A204.1 (cell line): ENCODE data around the gene AOPEP.
"Not testable (repeated sequence)": the region's sequence is repeated elsewhere in the genome, so short reads cannot be mapped to it uniquely, and the experiment has no call there.

Experiments
- FAIRE-seq: peaks from 2 replicates; lab custom pipeline; 2012; peaks lifted over from hg19 to GRCh38; lab: Jason Lieb, UNC

AOPEP gene

DNA sequence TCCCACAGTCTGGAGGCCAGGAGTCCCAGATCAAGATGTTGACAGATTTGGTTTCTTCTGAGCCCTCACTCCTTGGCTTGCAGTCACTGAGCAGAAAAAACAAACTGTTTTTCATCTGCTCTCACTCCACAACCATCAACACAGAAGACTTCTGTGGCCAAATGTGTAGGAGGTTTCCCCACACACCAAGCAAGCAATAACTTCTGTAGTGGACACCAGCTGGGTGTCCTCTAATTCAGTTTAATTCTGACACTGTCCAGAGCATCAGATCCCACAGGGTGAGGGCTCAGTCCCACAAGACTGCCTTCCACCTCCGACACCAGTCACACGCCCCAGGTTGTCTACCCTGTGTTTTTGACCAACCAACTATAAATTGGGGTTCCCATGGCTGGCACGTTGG lies 209.9 kb downstream of the AOPEP start:
- FAIRE-seq, result no peak

DNA sequence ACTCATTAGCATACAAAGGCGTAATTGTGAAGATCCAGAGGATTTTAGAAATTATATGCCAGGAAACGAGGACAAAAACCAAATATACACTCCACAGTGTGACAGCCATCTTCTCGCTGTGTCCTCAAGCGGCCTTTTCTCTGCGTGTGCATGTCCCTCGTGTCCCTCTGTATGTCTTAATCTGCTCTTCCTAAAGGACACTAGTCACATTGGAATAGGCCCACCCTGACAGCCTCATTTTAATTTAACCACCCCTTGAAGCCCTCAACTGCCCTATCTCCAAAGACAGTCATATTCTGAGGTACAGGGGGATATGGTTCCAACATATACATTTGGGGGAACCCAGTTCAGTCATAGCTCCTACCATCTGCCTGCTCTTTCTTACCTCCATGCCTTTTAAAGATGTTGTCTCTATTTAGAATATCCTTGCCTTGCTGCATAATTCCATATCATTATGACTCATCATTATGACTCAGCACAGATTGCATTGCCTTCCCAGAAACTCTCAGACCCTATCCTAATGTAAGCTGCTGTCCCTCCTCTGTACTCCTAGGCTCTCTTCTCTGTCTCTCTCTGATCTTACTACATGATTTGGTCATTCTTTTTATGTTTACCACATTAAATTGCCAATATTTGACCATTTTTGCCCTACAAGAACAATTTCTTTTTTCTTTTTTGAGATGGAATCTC lies 210.9 kb downstream of the AOPEP start:
- FAIRE-seq, result no peak

DNA sequence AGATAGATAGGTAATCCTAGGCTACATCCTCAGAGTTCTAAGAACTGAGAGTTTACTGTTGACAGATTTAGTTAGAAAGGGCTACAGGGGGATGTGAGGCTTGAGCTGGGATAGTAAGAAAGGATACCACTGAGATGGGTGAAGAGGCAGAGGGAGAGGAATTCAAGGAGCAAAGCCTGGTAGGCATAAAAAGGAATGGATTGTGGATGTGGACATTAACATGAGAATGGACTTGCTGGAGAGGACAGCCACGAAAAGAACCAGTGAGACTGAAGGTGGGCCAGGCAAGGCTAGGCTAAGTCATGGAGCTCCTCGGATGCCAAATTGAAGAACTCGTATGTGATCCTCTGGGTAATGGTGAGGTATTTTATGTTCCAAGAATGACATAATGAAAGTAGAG lies 211.9 kb downstream of the AOPEP start:
- FAIRE-seq, result no peak

DNA sequence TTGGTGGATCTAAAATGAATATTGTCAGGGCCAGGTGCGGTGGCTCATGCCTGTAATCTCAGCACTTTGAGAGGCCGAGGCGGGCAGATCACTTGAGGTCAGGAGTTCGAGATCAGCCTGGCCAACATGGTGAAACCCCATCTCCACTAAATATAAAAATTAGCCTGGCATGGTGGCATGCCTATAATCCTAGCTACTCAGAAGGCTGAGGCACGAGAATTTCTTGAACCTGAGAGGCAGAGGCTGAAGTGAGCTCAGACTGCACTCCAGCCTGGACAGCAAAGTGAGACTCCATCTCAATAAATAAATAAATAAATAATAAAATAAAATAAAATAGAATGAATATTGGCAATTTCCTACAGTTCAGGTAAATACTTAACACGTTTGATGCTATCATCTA lies 213.8 kb downstream of the AOPEP start:
- FAIRE-seq, result not testable (repeated sequence)

DNA sequence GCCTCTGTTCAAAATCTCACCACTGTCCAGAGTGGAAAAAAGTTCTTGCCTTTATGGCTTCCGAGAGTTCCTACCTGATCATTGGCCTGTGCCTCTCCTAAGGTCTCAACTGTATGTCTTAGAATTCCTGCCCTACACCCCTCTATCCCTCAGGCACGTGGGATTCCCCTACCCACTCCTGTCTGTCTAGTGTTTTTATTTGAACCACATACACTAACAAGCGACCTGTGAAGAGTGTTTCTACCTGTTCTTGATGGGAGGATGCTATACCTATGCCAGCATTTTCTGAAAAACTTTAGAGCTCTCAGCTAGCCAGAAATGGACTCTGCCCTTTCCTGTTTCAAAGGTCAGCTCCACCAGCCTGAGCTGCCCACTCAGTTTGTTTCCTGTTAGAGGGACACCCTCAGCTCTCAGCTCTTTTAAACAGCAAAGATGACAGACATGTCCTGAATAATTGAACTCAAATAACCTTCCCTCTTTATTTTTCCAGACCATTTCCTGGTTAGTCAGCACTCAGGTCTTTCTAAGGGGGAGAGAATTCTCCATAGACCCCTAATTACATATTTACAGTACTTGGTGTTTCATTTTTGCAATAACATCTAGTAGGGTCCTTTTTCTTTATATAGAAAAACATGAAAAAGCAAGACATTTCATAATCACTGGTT lies 214.8 kb downstream of the AOPEP start:
- FAIRE-seq, result no peak

DNA sequence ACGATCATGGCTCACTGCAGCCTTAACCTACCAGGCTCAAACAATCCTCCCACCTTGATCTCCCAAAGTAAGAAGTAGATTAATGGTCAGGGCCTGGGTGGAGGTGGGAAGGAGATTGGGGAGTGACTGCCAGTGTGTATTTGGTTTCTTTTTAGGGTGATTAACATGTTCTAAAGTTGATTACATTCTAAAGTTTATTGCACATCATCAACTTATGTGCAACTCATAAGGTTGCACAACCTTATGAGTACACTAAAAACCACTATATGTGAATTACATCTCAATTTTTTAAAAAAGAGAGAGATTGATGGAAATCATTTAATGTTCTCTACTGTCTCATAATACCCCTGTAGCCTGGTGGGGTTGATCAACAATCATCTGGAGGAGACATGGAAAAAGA lies 218.1 kb downstream of the AOPEP start:
- FAIRE-seq, result no peak

DNA sequence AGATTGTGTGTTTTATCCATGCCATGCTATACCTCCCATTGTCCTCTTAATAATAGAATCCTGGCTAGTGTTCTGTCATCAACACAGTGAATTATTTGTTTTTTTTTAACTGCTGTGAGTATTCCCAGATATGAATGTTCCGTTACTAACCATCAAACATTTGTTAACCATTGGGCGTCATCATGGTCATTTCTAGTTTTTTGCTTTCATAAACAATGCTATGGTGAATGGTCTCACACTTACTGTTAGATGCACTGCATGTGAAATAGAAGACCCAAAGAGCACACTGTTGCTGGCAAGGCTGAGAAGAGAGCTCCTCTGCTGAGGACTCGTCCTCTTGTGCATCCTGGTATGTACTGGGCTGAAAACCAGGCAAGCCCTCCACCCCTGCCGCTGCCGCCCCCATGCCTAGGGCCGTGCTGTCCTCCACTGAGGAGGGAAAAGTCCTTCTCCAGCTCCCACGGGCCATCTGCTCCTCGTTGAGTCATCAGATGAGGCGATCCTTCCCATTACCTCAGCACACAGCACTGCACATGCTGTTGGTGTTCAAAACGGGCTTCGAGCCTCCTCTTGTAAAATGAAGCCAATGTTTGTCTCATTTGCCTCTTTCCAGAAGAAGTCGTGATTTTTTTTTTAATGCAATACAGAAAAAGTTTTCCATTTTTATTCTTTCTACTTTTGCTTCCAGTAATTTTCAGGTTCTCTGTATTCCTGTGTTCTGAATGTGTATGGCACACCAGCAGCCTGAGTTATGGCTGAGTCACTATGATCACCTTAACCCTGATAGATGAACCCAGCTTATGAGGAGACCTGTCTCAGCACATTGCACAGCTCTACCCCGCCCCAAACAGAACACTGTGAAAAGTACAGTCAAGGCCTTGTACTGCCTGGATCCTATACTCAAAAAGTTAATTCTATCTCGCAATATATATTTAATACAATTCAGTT lies 219.0 kb downstream of the AOPEP start:
- FAIRE-seq, result no peak

DNA sequence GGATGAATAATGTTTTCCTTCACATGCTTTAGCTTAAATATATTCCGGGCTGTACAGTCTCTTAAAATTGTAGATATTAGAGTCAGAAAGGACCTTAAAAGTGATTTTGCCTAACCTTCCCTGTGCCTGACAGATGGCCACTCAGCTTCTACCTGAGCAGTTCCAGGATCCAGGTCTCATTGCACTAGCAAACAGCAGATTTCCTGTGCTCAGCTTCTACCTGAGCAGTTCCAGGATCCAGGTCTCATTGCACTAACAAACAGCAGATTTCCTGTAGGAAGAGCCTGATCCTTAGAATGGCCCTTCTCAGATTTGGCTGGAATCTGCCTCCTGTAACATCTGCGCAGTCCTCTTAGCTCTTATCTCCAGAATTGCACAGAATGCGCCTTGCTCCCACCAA lies 219.8 kb downstream of the AOPEP start:
- FAIRE-seq, result no peak

DNA sequence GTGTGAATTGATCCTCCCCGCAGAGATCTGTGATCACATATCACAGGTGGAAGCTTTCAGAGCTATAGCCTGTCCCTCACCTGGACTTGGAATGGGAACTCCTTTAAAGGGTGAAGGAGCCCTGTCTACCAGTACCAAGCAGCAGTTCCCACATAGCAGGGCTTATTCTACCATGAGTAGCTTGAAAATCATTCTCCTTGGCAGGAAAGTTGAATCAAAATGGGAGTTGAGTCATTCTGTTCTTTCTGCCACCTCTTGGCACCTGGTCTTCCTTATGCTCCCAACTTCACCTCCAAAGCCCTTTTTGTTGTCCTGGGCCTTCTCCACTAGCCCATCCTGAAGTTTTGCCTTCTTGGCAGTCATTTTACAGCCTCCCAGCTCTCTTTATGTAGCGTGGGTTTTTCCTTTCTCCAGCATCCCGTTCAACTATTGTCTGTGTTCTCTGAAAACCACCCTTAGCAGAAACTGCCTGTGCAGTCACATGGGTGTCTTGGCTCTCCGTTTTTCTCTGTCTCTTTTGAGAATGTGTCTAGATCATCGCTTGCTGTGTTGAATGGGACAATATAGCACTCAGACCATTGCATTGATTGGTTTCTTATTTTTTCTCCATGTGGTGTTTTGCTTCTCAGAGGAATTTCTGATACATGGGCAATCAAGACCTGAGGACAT lies 222.2 kb downstream of the AOPEP start:
- no peak for FAIRE-seq

DNA sequence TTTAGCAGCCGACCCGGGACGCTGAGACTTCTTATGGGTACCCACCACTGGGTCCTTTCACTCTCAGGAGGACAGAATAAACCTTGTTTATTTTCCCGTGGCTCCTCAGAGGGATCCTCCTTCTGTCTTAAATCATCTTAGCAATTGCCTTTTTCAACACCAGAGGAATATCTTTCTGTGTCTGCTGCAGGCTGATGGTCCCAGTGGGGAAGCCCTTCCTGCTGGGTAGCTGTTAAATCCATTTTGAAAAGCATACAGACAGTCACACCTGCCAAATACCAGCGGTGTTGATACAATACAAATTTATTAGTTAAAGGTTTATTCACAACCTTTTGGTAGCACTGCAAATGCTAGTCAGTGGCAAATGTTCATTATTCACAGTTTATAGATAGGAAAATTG lies 222.9 kb downstream of the AOPEP start:
- no peak for FAIRE-seq

DNA sequence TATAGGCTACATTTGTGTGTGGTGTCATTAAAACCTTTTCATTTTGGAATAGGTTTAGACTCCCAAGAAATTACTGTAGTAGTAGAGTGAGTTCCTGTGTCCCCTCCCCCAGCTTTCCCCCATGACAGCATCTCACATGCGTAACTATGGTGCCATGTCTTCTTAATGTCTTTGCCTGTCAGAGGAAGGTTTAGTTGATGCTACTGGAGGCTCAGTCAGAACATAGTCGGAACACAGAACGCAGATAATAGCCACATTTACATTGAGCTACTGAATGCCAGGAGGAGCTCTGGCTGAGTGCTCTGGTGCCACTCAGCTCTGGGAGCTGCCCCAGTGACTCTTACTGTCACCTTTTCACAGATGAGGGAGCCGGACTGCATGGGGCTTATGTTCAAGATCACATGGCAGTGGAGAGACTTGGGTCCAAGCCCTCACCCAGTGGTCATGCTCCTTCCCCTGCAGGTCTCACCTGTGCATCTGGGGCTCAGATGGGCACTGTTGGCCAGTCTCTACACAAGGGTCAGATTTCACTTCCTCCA lies 223.6 kb downstream of the AOPEP start:
- no peak for FAIRE-seq

DNA sequence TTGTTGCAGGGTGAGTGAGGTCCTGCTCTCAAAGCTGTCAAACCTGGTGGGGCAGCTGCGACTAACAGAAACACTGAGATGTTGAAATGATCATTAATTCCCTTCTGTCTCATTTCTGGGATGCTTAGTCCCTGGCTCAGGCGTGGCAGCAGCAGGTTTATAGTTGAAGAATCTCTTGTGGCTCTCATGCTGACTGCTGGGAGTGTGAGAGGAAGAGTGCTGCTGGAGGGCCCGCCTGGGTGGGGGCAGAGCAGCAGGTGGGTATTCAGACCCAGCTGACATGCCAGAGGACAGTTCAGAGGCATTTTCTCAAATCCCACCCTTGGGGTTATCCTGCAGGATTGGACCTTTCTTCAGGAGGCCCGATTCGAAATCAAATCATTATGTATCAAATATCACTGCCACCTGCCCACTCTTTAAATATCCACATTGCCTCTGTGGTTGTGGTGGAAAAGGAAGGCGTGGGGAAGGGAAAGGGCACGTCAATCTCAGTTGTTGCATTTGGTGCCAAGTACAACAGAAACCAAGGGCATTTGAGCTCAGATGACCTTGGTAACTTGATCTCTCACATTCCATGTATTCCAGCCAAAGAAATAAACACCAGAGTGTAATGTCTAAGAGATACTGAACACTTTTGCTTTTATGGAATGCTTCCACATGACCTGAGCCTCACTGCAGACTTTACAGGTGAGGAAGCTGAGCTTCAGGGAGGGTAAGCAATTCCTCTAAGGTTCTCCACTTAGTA lies 224.3 kb downstream of the AOPEP start:
- no peak for FAIRE-seq

DNA sequence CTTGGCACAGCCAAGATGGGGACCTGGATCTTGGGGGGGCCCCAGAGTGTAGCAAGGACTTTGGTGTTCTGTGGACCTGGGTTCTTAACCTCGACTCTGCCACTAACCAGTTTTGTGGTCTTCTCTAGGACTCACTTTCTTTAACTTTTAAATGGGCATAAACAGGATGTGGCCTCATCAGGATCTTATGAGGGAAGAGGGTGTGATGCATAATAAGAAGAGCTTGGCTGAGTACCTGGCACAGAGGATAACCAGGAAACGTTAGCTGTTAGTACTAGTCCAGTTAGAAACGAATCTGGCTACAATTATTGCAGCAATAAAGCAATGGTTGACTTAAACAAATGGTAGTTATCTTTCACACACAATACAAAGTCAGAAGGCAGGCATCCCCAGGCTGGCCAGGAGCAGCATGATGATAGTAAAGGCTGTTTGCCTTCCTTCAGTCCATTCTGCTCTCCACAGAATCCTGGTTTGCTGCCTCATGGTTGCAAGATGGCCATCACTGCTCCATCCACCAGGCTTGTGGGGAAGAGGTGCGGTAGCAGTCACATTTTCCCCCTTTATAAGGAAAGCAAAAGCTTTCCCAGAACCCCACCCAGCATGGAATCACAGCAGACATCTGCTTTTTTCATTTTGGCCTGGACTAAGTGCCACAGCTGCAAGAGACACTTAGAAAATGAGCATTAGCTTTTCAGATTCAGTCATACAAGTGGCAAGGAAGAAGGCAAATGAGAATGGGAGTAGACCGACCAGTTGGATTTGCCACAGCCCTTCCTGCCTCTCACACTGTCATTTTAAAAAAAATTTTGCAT lies 225.0 kb downstream of the AOPEP start:
- FAIRE-seq, result no peak

DNA sequence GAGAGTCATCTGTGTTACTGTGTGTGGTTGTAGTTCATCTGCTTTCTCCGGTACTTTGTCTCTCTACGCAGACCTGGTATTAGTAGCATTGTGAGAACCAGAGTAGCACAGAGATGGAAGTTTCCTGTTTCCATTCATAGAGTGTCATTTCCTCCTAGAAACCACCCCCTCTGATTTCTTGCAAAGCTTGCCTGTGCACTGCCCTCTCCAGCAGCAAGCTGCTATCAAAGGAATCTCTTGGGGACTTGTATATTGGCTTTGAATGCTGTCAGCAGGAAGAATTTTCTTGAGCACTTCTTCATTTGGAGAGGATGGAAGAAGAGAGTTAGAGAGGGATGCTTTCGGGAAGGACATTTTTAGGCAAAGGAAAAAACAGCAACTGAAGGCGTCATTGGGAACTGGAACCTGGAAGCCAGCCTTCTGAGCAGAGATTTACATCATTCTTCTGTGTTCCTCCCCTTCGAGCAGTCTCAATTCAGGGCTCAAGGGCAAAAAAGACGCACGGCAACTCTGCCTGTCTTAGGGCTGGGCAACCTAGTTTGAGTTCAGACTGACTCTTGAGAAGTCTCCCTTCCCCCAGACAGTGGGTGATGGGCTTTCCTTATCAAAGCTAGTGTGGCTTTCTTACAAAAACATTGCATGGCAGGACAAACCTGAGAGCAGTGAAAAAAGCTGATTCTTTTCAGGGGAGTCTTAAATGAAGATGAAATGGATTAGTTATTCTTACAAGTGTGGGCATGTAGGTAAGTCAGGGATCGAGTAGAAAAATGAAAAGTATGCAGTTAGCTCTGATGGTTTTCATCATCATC lies 226.3 kb downstream of the AOPEP start:
- no peak for FAIRE-seq

DNA sequence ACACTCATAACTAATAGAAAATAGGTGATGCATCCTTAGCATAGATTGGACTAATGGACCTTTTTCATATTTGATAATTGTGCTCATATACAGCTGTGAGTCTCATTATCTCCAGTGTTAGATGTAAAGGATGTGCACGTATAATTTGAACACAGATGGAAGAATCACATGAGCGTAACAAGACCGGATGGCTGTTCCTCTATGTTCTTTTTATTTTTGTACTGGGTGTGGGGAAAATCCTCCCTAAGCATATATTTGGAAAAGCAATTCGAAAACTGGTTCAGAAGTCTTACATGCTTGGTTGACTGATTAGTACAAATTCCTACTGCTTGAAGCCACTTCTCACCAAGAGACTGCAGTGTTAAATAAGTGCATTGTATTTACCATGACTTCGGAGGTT lies 230.2 kb downstream of the AOPEP start:
- no peak for FAIRE-seq

DNA sequence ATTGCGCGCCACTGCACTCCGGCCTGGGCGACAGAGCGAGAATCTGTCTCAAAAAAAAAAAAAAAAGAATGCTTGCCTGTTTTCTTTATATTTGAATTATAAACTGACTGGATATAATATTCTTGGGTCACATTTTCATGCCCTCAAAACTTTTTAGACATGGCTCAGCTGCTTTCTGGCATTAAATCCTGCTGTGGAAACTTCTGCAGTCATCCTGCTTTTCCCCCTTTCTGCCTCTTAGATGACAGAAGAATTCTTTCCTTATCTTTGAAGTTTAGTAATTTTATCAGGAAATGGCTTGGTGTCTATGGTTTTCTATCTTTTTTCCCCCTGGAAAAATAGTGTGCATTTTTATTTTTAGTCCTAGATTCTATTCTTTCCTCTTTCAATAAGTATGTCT lies 234.5 kb downstream of the AOPEP start:
- no peak for FAIRE-seq

DNA sequence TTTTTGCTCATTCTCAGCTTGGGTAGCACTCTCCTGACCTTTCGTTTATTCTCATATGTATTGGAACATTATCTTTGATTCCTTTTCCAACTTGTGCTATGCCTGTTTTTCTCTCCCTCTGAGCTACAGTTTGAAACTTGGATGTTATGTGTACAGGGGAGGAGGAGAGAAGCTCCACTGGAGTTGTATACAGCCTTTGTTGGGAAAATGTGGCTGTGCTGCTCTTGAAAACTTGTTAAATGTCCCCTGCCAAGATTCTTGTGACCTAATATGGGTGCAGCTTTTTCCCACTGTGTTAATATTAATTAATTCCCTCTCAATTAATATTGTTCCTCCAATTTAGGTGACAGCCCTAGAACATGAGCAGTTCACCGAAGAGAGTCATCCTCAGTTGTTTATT lies 235.4 kb downstream of the AOPEP start:
- no peak for FAIRE-seq

DNA sequence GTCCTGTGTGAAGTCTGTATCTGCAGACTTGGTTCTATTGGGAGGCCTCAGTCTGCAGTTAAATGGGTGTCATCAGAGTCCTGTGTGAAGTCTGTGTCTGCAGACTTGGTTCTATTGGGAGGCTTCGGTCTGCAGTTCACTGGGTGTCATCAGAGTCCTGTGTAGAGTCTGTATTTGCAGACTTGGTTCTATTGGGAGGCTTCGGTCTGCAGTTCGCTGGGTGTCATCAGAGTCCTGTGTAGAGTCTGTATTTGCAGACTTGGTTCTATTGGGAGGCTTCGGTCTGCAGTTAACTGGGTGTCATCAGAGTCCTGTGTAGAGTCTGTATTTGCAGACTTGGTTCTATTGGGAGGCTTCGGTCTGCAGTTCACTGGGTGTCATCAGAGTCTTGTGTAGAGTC lies 239.1 kb downstream of the AOPEP start:
- not testable (repeated sequence) for FAIRE-seq

DNA sequence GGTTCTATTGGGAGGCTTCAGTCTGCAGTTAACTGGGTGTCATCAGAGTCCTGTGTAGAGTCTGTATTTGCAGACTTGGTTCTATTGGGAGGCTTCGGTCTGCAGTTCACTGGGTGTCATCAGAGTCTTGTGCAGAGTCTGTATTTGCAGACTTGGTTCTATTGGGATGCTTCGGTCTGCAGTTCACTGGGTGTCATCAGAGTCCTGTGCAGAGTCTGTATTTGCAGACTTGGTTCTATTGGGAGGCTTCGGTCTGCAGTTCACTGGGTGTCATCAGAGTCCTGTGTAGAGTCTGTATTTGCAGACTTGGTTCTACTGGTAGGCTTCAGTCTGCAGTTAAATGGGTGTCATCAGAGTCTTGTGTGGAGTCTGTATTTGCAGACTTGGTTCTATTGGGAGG lies 239.5 kb downstream of the AOPEP start:
- not testable (repeated sequence) for FAIRE-seq

DNA sequence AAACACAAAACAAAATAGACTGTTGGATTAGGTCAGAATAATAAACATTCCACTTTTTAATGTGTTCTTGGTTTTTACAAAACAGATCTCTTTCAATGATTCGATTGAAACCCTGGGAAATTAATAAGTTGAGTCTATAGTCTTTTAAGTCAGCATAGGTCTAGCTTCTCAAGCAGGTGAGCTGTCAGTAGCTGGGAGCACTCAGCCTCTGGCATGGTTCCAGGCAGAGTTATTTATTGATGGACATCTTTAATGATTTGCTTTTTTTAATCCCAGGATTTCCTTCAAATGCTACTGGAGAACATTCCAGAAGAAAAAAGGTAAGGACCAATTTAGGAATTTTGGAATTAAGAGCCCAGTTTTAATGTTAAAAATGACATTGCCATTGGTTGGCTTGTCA lies 241.0 kb downstream of the AOPEP start:
- no peak for FAIRE-seq
